GM12878 (cell line): ENCODE results near the gene OGA. TPM values are rescaled to one million over a fixed set of nuclear protein-coding genes. Genes with fewer than 3 reads are reported as not detected.
A peak's percentile ranks its signal among the peaks of the same experiment; 100 is the strongest.

Source experiments
- BHLHE40 ChIP-seq, 2 experiments: fragments of 450-650 bp in 1 of 2; IDR thresholded peaks; 2 replicates each; pipeline ENCODE4 v1.6.1; 2011 to 2017; ENCODE audit warnings: low read depth in 2 of 2, borderline replicate concordance in 1 of 2, improper control_type of control experiment in 1 of 2, low read length in 1 of 2, mild to moderate bottlenecking in 1 of 2
- CEBPZ ChIP-seq: fragments of 150-350 bp; IDR thresholded peaks from 2 replicates; pipeline ENCODE4 v1.6.1; 2016; ENCODE audit warnings: low read depth, low read length
- RAD21 ChIP-seq: IDR thresholded peaks from 2 replicates; pipeline ENCODE4 v1.6.1; 2011; ENCODE audit warnings: mild to moderate bottlenecking, low read depth, low read length, moderate library complexity; ENCODE audit not compliant: insufficient read depth
- RB1 ChIP-seq: fragments of 450-650 bp; formaldehyde crosslinking; IDR thresholded peaks from 2 replicates; pipeline ENCODE4 v1.6.1; 2017; ENCODE audit warnings: mild to moderate bottlenecking, borderline replicate concordance
- SMC3 ChIP-seq: IDR thresholded peaks from 2 replicates; pipeline ENCODE4 v1.6.1; 2011; ENCODE audit warnings: low read length, improper control_type of control experiment, borderline replicate concordance
- TAF1 ChIP-seq: IDR thresholded peaks from 2 replicates; pipeline ENCODE4 v1.6.1; 2011; ENCODE audit warnings: mild to moderate bottlenecking, low read depth, low read length, borderline replicate concordance
- polyA plus RNA-seq, 11 experiments: library from polyadenylated mRNA; depleted of rRNA in 4 of 11; unstranded in 6 of 11; stranded (reverse) in 5 of 11; fragments of >200 nt; fragmentation: Nextera tagmentation in 4 of 11; fragmentation: Illumina TruSeq in 1 of 11; extraction: Ambion mirVana in 4 of 11; extraction: Trizol in 1 of 11; gene quantifications; 1 replicate in 1 of 11; 2 replicates in 10 of 11; pipeline versions ENCODE4 v1.2.1 to v1.2.3, GENCODE V29; 2011 to 2016; ENCODE audit warnings: inconsistent platforms in 2 of 11, missing spikeins in 2 of 11, low read depth in 1 of 11
- total RNA-seq, 4 experiments: library from RNA; depleted of rRNA in 3 of 4; stranded (reverse); fragments of >200 nt in 3 of 4; fragmentation: Illumina TruSeq in 1 of 4; extraction: Trizol in 1 of 4; gene quantifications; 2 replicates each; pipeline versions ENCODE4 v1.2.1 to v1.2.3, GENCODE V29; 2013 to 2021

OGA gene
- total and polyA plus RNA-seq, 10 of the 15 experiments (the other 5 are each of a cell fraction or from before 2014, with no cell fraction given) = 23.0 to 145 (median 85.2) TPM

- TF ChIP-seq RAD21 = peak; percentile 87
- peak in 1 of 2 experiments; percentile 37; a peak in 1 of 4 replicates for TF ChIP-seq BHLHE40 (IDR thresholded peaks at IDR 0.05; ENCODE audit: borderline replicate concordance in 1 of 2, low read depth in 2 of 2, low read length in 1 of 2)
- no peak for TF ChIP-seq TAF1
- TF ChIP-seq SMC3 = peak; percentile 92
- TF ChIP-seq RB1 = peak; percentile 57; the same call in 1 of the 2 replicates
- TF ChIP-seq CEBPZ = no peak
These were observed 37.2 kb downstream of the OGA start (continued) for GRCh38 chr10:101780818-101781654.
